ENCODE measurements around the gene UTP14C. TPM values are rescaled to one million over a fixed set of nuclear protein-coding genes. Genes with fewer than 3 reads are reported as not detected.
A peak's percentile ranks its signal among the peaks of the same experiment; 100 is the strongest.

UTP14C gene
- total and polyA plus RNA-seq, 9 donors, result 15.5 to 24.2 (median 20.6) TPM

DNA sequence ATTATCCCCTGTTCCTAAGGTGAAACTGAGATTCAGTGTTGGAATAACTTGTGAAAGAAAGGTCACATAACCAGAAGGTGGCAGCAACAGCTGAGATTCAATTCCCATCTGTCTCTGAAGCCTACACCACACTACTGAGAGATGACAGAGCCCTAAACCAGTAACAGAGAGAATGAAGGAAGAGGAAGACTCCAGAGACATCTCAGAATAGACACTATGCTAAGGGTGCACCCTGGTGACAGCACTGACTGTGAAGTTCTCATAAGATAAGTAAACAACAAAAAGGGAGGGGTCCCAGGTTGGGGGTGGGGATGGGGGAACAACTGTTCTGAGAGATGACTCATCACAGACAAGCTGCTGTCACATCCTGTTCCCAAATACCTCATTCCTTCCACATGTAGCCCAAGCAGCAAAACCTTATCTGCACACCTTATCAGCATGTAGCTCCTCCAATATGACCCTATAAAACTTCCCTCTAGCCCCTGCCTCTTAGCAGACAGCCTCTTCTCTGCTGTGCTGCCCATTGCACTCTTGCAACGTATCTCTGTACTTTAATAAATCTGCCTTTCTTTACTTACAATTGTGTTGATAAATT, 46.5 kb downstream of the UTP14C start:
- no peak overlapping the region for H3K4me3 ChIP-seq (ENCODE audit: low read length)
- peaks cover 14% of the 10 kb centered on the region for H3K9me3 ChIP-seq (replicated peaks; ENCODE audit: control insufficient read depth, low read depth, low read length)
- no peaks in the 10 kb centered on the region for H3K27me3 ChIP-seq (ENCODE audit: control insufficient read depth, insufficient read depth, low read length)
- peak; percentile 7 for DNase-seq
- H3K36me3 ChIP-seq (ENCODE audit: control insufficient read depth, insufficient read depth, low read length), result no peaks in the 10 kb centered on the region
- no peaks in the 10 kb centered on the region for H3K4me1 ChIP-seq (ENCODE audit: control insufficient read depth, insufficient read depth, low read length)
- H3K27ac ChIP-seq (ENCODE audit: low read length), result no peak overlapping the region
- no CpG with 5 or more reads among the region's 1 CpG for WGBS (ENCODE audit: insufficient coverage)

Other genes with a start within 250 kb of the UTP14C start
- 9.4 TPM for gene DHRS12, start 220.5 kb upstream of the UTP14C start, total RNA-seq
- gene DHRS12, start 220.5 kb upstream of the UTP14C start, polyA plus RNA-seq (ENCODE audit: insufficient read depth in 1 of 8, insufficient read length in 8 of 8, low replicate concordance in 1 of 8), result 10 to 100 TPM in 7 of 8 donors, 1 to 10 TPM in 1; 9.7 to 16.2 (median 12.3) TPM
- 0.09 TPM for gene TMEM272, start 179.5 kb upstream of the UTP14C start, total RNA-seq
- gene TMEM272, start 179.5 kb upstream of the UTP14C start, polyA plus RNA-seq (ENCODE audit: insufficient read depth in 1 of 8, insufficient read length in 8 of 8, low replicate concordance in 1 of 8), result under 1 TPM; 0.08 to 0.50 (median 0.16) TPM
- gene CCDC70, start 162.7 kb upstream of the UTP14C start, total RNA-seq, result not detected
- not detected for gene CCDC70, start 162.7 kb upstream of the UTP14C start, polyA plus RNA-seq (ENCODE audit: insufficient read depth in 1 of 8, insufficient read length in 8 of 8, low replicate concordance in 1 of 8)
- 5.4 TPM for gene ATP7B, start 13.2 kb upstream of the UTP14C start, total RNA-seq
- 1 to 10 TPM; 5.1 to 8.6 (median 7.5) TPM for gene ATP7B, start 13.2 kb upstream of the UTP14C start, polyA plus RNA-seq (ENCODE audit: insufficient read depth in 1 of 8, insufficient read length in 8 of 8, low replicate concordance in 1 of 8)
- gene ALG11, start 12.3 kb upstream of the UTP14C start, total RNA-seq, result 17.9 TPM
- 10 to 100 TPM; 11.7 to 24.1 (median 21.1) TPM for gene ALG11, start 12.3 kb upstream of the UTP14C start, polyA plus RNA-seq (ENCODE audit: insufficient read depth in 1 of 8, insufficient read length in 8 of 8, low replicate concordance in 1 of 8)
- gene NEK5, start 104.4 kb downstream of the UTP14C start, total RNA-seq, result 0.44 TPM
- gene NEK5, start 104.4 kb downstream of the UTP14C start, polyA plus RNA-seq (ENCODE audit: insufficient read depth in 1 of 8, insufficient read length in 8 of 8, low replicate concordance in 1 of 8), result 1 to 10 TPM in 1 of 8 donors, under 1 TPM in 7; 0.34 to 1.1 (median 0.69) TPM
- 17.0 TPM for gene NEK3, start 134.9 kb downstream of the UTP14C start, total RNA-seq
- 10 to 100 TPM in 6 of 8 donors, 1 to 10 TPM in 2; 8.4 to 22.4 (median 19.2) TPM for gene NEK3, start 134.9 kb downstream of the UTP14C start, polyA plus RNA-seq (ENCODE audit: insufficient read depth in 1 of 8, insufficient read length in 8 of 8, low replicate concordance in 1 of 8)